CD4-positive, alpha-beta memory T cell (primary cell): Measurements from ENCODE around the gene NTNG1. TPM values are rescaled to one million over a fixed set of nuclear protein-coding genes. Genes with fewer than 3 reads are reported as not detected.

Experiments used
- CTCF ChIA-PET: fragments of 350-600 bp; sonication (Branson Sonifier 250); formaldehyde crosslinking; loops from one replicate; lab custom pipeline; 2021; ENCODE audit warnings: inconsistent platforms; ENCODE audit not compliant: partially characterized antibody; lab: Charles Lee
- POLR2A ChIA-PET: fragments of 350-600 bp; sonication (Branson Sonifier 250); formaldehyde crosslinking; loops from one replicate; lab custom pipeline; 2021; ENCODE audit not compliant: partially characterized antibody; lab: Charles Lee
- DNase-seq, 5 donors: peaks; one replicate each; pipeline versions ENCODE4 v3.0.0 to v3.0.0-alpha.2; 2020 to 2022; ENCODE audit warnings: mixed read lengths in 1 of 5
- H3K27ac ChIP-seq: one replicate; pipeline ENCODE4 v1.7.0; 2013; ENCODE audit warnings: low read depth, low read length
- H3K27me3 ChIP-seq: 2 replicates; pipeline ENCODE4 v1.7.0; 2013; ENCODE audit warnings: mild to moderate bottlenecking, low read length, moderate library complexity; ENCODE audit not compliant: insufficient read depth
- H3K36me3 ChIP-seq: 2 replicates; pipeline ENCODE4 v1.7.0; 2013; ENCODE audit warnings: mild to moderate bottlenecking, low read length, moderate library complexity; ENCODE audit not compliant: insufficient read depth
- H3K4me1 ChIP-seq: 2 replicates; pipeline ENCODE4 v1.7.0; 2013; ENCODE audit warnings: mild to moderate bottlenecking, low read length, moderate library complexity; ENCODE audit not compliant: insufficient read depth
- H3K4me3 ChIP-seq, 2 donors: one replicate each; pipeline ENCODE4 v1.7.0; 2013; ENCODE audit warnings: low read length in 2 of 2, mild to moderate bottlenecking in 1 of 2
- H3K9me3 ChIP-seq, 2 donors: one replicate each; pipeline ENCODE4 v1.7.0; 2013; ENCODE audit warnings: low read length in 2 of 2, control low read depth in 1 of 2; ENCODE audit not compliant: control insufficient read depth in 1 of 2
- H3K27ac Mint-ChIP-seq, 7 donors: one replicate each; pipeline ENCODE4 v1.8.0; 2020 to 2021; ENCODE audit warnings: mixed read lengths in 7 of 7, mild to moderate bottlenecking in 6 of 7, inconsistent platforms in 3 of 7, moderate library complexity in 3 of 7
- H3K27me3 Mint-ChIP-seq, 2 donors: one replicate each; pipeline ENCODE4 v1.8.0; 2020 to 2021; ENCODE audit warnings: mixed read lengths in 2 of 2
- H3K36me3 Mint-ChIP-seq, 2 donors: one replicate each; pipeline ENCODE4 v1.8.0; 2020 to 2021; ENCODE audit warnings: mixed read lengths in 2 of 2, inconsistent platforms in 1 of 2, mild to moderate bottlenecking in 1 of 2
- H3K4me1 Mint-ChIP-seq, 4 donors: one replicate each; pipeline ENCODE4 v1.8.0; 2020 to 2021; ENCODE audit warnings: mixed read lengths in 4 of 4, mild to moderate bottlenecking in 1 of 4
- H3K4me3 Mint-ChIP-seq, 8 donors: one replicate each; pipeline ENCODE4 v1.8.0; 2020 to 2021; ENCODE audit warnings: mixed read lengths in 8 of 8, mild to moderate bottlenecking in 7 of 8, moderate library complexity in 6 of 8, inconsistent platforms in 3 of 8
- H3K9me3 Mint-ChIP-seq, 8 donors: one replicate each; pipeline ENCODE4 v1.8.0; 2020 to 2021; ENCODE audit warnings: mixed read lengths in 8 of 8, mild to moderate bottlenecking in 5 of 8, inconsistent platforms in 3 of 8, moderate library complexity in 1 of 8
- intact Hi-C: fragments of 100-400 bp; cut with micrococcal nuclease; formaldehyde crosslinking; loops from one replicate; pipeline ENCODE4 v1.15.1; 2023
- polyA plus RNA-seq, 2 donors: library from polyadenylated mRNA; unstranded; fragments of 300-500 nt; fragmentation: Illumina TruSeq; gene quantifications; one replicate each; pipeline ENCODE4 v1.2.3, GENCODE V29; 2021
- total RNA-seq, 2 experiments: library from RNA; stranded (reverse); gene quantifications; one replicate each; pipeline ENCODE4 v1.2.3, GENCODE V29; 2021

NTNG1 gene
- total and polyA plus RNA-seq, 4 experiments from 2014 or later, result not detected

GRCh38 chr1:107315652-107316051 is 174.8 kb downstream of the NTNG1 start:
- Histone ChIP-seq H3K27ac (no peak overlapping the region), H3K36me3 (no peaks in the 10 kb centered on the region), H3K4me3 (no peak overlapping the region), H3K9me3 (no peaks in the 10 kb centered on the region), H3K27me3 (no peaks in the 10 kb centered on the region), H3K4me1 (no peaks in the 10 kb centered on the region)
- no peaks in the 10 kb centered on the region for H3K36me3 Mint-ChIP-seq
- H3K4me1 Mint-ChIP-seq, result no peaks in the 10 kb centered on the region
- peaks cover 0 to 5% (median 0%) of the 10 kb centered on the region in 8 donors for H3K9me3 Mint-ChIP-seq
- no peak overlapping the region for H3K27ac Mint-ChIP-seq
- no peak overlapping the region for H3K4me3 Mint-ChIP-seq
- no peak for DNase-seq
- intact Hi-C loops, result no loop called here
- POLR2A ChIA-PET, result no interaction called here
- peaks cover 0 to 2% of the 10 kb centered on the region in 2 donors for H3K27me3 Mint-ChIP-seq
- CTCF ChIA-PET, result no interaction called here

GRCh38 chr1:107318932-107319331 is 178.1 kb downstream of the NTNG1 start:
- H3K4me3 ChIP-seq, result no peak overlapping the region
- Mint-ChIP-seq H3K4me1 (no peaks in the 10 kb centered on the region), H3K27ac (no peak overlapping the region), H3K27me3 (no peaks in the 10 kb centered on the region), H3K36me3 (no peaks in the 10 kb centered on the region), H3K4me3 (no peak overlapping the region), H3K9me3 (peaks cover 0 to 4% (median 0%) of the 10 kb centered on the region in 8 donors)
- CTCF ChIA-PET, result no interaction called here
- H3K9me3 ChIP-seq, result no peaks in the 10 kb centered on the region
- POLR2A ChIA-PET, result no interaction called here
- no peak overlapping the region for H3K27ac ChIP-seq
- H3K4me1 ChIP-seq, result no peaks in the 10 kb centered on the region
- intact Hi-C loops, result no loop called here
- H3K36me3 ChIP-seq, result no peaks in the 10 kb centered on the region
- no peaks in the 10 kb centered on the region for H3K27me3 ChIP-seq
- DNase-seq, result no peak

GRCh38 chr1:107323784-107324183 is 182.9 kb downstream of the NTNG1 start:
- POLR2A ChIA-PET, result no interaction called here
- DNase-seq, result no peak
- H3K36me3 Mint-ChIP-seq, result no peaks in the 10 kb centered on the region
- no peaks in the 10 kb centered on the region for H3K9me3 ChIP-seq
- no peaks in the 10 kb centered on the region for H3K4me1 ChIP-seq
- no peaks in the 10 kb centered on the region for H3K4me1 Mint-ChIP-seq
- no peak overlapping the region for H3K27ac Mint-ChIP-seq
- intact Hi-C loops, result no loop called here
- no peaks in the 10 kb centered on the region for H3K27me3 ChIP-seq
- no peak overlapping the region for H3K4me3 ChIP-seq
- H3K27me3 Mint-ChIP-seq, result no peaks in the 10 kb centered on the region
- H3K9me3 Mint-ChIP-seq, result peaks cover 0 to 2% (median 0%) of the 10 kb centered on the region in 8 donors
- CTCF ChIA-PET, result no interaction called here
- H3K27ac ChIP-seq, result no peak overlapping the region
- no peak overlapping the region for H3K4me3 Mint-ChIP-seq
- H3K36me3 ChIP-seq, result no peaks in the 10 kb centered on the region

- Mint-ChIP-seq H3K36me3 (no peaks in the 10 kb centered on the region), H3K27me3 (no peaks in the 10 kb centered on the region), H3K9me3 (no peaks in the 10 kb centered on the region), H3K4me3 (no peak overlapping the region), H3K4me1 (no peaks in the 10 kb centered on the region), H3K27ac (peak overlapping the region in 1 of 7 donors; percentile 27)
- intact Hi-C loops, result no loop called here
- Histone ChIP-seq H3K36me3 (no peaks in the 10 kb centered on the region), H3K4me1 (no peaks in the 10 kb centered on the region), H3K27ac (no peak overlapping the region), H3K4me3 (no peak overlapping the region), H3K9me3 (no peaks in the 10 kb centered on the region), H3K27me3 (no peaks in the 10 kb centered on the region)
- CTCF ChIA-PET, result no interaction called here
- no peak for DNase-seq
- POLR2A ChIA-PET, result no interaction called here
Measured at GRCh38 chr1:107326824-107327445, 186.1 kb downstream of the NTNG1 start.

- H3K4me1 Mint-ChIP-seq, result no peaks in the 10 kb centered on the region
- no peaks in the 10 kb centered on the region for H3K9me3 Mint-ChIP-seq
- Histone ChIP-seq H3K9me3 (no peaks in the 10 kb centered on the region), H3K4me1 (no peaks in the 10 kb centered on the region), H3K4me3 (no peak overlapping the region), H3K27me3 (no peaks in the 10 kb centered on the region), H3K36me3 (no peaks in the 10 kb centered on the region), H3K27ac (no peak overlapping the region)
- H3K27me3 Mint-ChIP-seq, result no peaks in the 10 kb centered on the region
- intact Hi-C loops, result no loop called here
- DNase-seq, result no peak
- ChIA-PET POLR2A (no interaction called here), CTCF (no interaction called here)
- no peaks in the 10 kb centered on the region for H3K36me3 Mint-ChIP-seq
- H3K27ac Mint-ChIP-seq, result no peak overlapping the region
- no peak overlapping the region for H3K4me3 Mint-ChIP-seq
Measured at GRCh38 chr1:107327446-107327845, 186.6 kb downstream of the NTNG1 start.

GRCh38 chr1:107328087-107328486 is 187.2 kb downstream of the NTNG1 start:
- ChIA-PET CTCF (no interaction called here), POLR2A (no interaction called here)
- H3K36me3 Mint-ChIP-seq, result no peaks in the 10 kb centered on the region
- no peaks in the 10 kb centered on the region for H3K9me3 Mint-ChIP-seq
- Histone ChIP-seq H3K9me3 (no peaks in the 10 kb centered on the region), H3K36me3 (no peaks in the 10 kb centered on the region), H3K27me3 (no peaks in the 10 kb centered on the region), H3K27ac (no peak overlapping the region), H3K4me3 (no peak overlapping the region), H3K4me1 (no peaks in the 10 kb centered on the region)
- no peak overlapping the region for H3K4me3 Mint-ChIP-seq
- no peaks in the 10 kb centered on the region for H3K27me3 Mint-ChIP-seq
- no peaks in the 10 kb centered on the region for H3K4me1 Mint-ChIP-seq
- intact Hi-C loops, result no loop called here
- no peak overlapping the region for H3K27ac Mint-ChIP-seq
- DNase-seq, result no peak

- Mint-ChIP-seq H3K27me3 (no peaks in the 10 kb centered on the region), H3K27ac (no peak overlapping the region), H3K9me3 (peaks cover 0 to 1% (median 0%) of the 10 kb centered on the region in 8 donors), H3K4me1 (no peaks in the 10 kb centered on the region), H3K4me3 (no peak overlapping the region), H3K36me3 (no peaks in the 10 kb centered on the region)
- H3K27me3 ChIP-seq, result no peaks in the 10 kb centered on the region
- H3K9me3 ChIP-seq, result no peaks in the 10 kb centered on the region
- no peaks in the 10 kb centered on the region for H3K36me3 ChIP-seq
- intact Hi-C loops, result no loop called here
- ChIA-PET CTCF (no interaction called here), POLR2A (no interaction called here)
- no peak overlapping the region for H3K4me3 ChIP-seq
- no peak overlapping the region for H3K27ac ChIP-seq
- H3K4me1 ChIP-seq, result no peaks in the 10 kb centered on the region
- no peak for DNase-seq
Measured at GRCh38 chr1:107339775-107340174, 198.9 kb downstream of the NTNG1 start.

GRCh38 chr1:107342316-107342715 is 201.5 kb downstream of the NTNG1 start:
- no peaks in the 10 kb centered on the region for H3K36me3 ChIP-seq
- Mint-ChIP-seq H3K4me1 (no peaks in the 10 kb centered on the region), H3K27ac (no peak overlapping the region), H3K9me3 (peaks cover 0 to 3% (median 0%) of the 10 kb centered on the region in 8 donors), H3K4me3 (no peak overlapping the region), H3K27me3 (peaks cover 0 to 2% of the 10 kb centered on the region in 2 donors), H3K36me3 (no peaks in the 10 kb centered on the region)
- H3K27me3 ChIP-seq, result no peaks in the 10 kb centered on the region
- no peak overlapping the region for H3K27ac ChIP-seq
- ChIA-PET CTCF (no interaction called here), POLR2A (no interaction called here)
- no peaks in the 10 kb centered on the region for H3K9me3 ChIP-seq
- H3K4me1 ChIP-seq, result no peaks in the 10 kb centered on the region
- intact Hi-C loops, result no loop called here
- DNase-seq, result no peak
- H3K4me3 ChIP-seq, result no peak overlapping the region
